Activated T-helper 2 cell treated with anti-CD3 and anti-CD28 coated beads, Interferon-gamma antibody, Interleukin-2, Interleukin-4, amounts not matched to agents 10 μg/mL and 5 μg/mL and 100 μg/mL, durations not matched to agents 14 hours and 24 hours and 36 hours (primary cell): ENCODE results near the gene DHCR7. TPM values are rescaled to one million over a fixed set of nuclear protein-coding genes. Genes with fewer than 3 reads are reported as not detected.

Experiments used
- DNase-seq: peaks from one replicate; pipeline ENCODE4 v3.0.0; 2021; ENCODE audit warnings: low spot score
- H3K27ac Mint-ChIP-seq: one replicate; pipeline ENCODE4 v1.8.0; 2021; ENCODE audit warnings: mixed read lengths
- H3K27me3 Mint-ChIP-seq: one replicate; pipeline ENCODE4 v1.8.0; 2021; ENCODE audit warnings: low read depth, mixed read lengths
- H3K36me3 Mint-ChIP-seq: one replicate; pipeline ENCODE4 v1.8.0; 2021; ENCODE audit warnings: low read depth, mixed read lengths
- H3K4me1 Mint-ChIP-seq: one replicate; pipeline ENCODE4 v1.8.0; 2021; ENCODE audit warnings: low read depth, mixed read lengths
- H3K4me3 Mint-ChIP-seq: one replicate; pipeline ENCODE4 v1.8.0; 2021; ENCODE audit warnings: low read depth, mild to moderate bottlenecking, moderate library complexity, mixed read lengths
- H3K9me3 Mint-ChIP-seq: one replicate; pipeline ENCODE4 v1.8.0; 2021; ENCODE audit warnings: mixed read lengths
- intact Hi-C: fragments of 100-400 bp; cut with micrococcal nuclease; formaldehyde crosslinking; loops from one replicate; pipeline ENCODE4 v1.15.1; 2023
- total RNA-seq: library from RNA; stranded (reverse); gene quantifications from 2 replicates; pipeline ENCODE4 v1.2.3, GENCODE V29; 2022

Gene DHCR7
- total RNA-seq, 1 donor from 2014 or later = 129 TPM

DNA sequence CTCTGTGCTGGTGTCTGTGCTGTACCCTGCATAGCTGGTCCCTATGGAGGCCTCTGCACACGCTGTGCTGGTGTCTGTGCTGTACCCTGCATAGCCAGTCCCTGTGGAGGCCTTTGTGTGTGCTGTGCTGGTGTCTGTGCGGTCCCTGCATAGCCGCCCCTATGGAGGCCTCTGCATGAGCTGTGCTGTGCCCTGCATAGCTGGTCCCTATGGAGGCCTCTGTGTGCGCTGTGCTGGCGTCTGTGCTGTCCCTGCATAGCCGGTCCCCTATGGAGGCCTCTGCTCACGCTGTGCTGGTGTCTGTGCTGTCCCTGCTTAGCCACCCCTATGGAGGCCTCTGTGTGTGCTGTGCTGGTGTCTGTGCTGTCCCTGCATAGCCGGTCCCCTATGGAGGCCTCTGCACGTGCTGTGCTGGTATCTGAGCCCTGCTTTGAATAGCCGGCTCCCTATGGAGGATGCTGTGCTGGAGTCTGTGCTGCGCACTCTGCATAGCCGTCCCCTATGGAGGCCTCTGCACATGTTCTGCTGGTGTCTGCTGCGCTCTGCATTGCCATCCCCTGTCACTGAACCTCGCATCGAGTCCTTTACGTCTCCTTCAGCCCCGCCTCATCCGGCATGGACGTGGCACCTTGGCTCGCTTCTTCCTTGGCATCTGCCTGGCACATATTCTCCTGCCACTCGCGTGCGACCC, 11.0 kb upstream of the DHCR7 start:
- peaks cover 12% of the 10 kb centered on the region for H3K4me1 Mint-ChIP-seq
- H3K9me3 Mint-ChIP-seq = no peaks in the 10 kb centered on the region
- intact Hi-C loops = no loop called here
- no peak for DNase-seq
- no peak overlapping the region for H3K27ac Mint-ChIP-seq
- no peaks in the 10 kb centered on the region for H3K27me3 Mint-ChIP-seq
- no peak overlapping the region for H3K4me3 Mint-ChIP-seq
- peaks cover 84% of the 10 kb centered on the region for H3K36me3 Mint-ChIP-seq

DNA sequence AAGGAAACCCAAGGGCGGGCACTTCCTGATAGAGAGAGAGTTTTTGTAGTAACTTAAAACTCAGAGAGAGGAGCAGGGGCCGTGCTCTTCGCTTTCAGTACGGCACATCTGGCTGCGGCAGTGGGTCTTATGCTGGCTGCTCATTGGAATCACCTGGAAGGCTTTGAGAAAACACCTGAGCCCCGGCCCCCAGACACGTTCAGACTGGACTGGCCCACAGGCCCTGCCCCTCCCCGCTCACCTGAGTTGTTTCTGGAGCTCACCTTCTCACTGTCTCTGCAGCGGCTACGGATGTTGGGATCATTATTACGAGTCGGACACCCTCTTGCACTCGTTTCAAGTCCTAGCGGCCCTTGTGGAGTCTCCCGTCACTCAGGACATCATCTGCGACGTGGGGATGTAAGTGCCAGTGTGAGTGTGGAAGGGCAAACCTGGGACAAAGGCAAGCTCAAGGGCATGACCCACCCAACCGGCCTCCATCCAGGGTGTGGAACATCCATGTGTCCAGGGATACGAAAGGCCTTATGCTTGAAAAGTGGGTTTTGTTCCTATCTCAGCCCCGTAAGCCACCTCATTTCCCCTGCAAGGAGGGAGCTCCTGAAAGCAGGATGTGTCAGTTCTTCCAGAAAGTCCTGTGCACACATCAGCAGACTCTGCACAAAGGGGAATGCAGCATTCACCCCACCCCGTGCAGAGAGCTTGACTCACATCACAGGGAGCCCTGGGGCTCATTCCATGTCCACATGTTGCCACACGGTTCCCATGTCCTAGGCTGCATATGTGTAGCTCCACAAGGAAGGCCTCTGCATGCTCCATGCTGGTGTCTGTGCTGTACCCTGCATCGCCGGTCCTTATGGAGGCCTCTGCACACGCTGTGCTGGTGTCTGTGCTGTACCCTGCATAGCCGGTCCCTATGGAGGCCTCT, 10.2 kb upstream of the DHCR7 start:
- intact Hi-C loops = no loop called here
- DNase-seq = no peak
- H3K4me3 Mint-ChIP-seq = no peak overlapping the region
- H3K9me3 Mint-ChIP-seq = no peaks in the 10 kb centered on the region
- H3K27me3 Mint-ChIP-seq = no peaks in the 10 kb centered on the region
- H3K36me3 Mint-ChIP-seq = peaks cover 75% of the 10 kb centered on the region
- H3K4me1 Mint-ChIP-seq = peaks cover 12% of the 10 kb centered on the region
- no peak overlapping the region for H3K27ac Mint-ChIP-seq

DNA sequence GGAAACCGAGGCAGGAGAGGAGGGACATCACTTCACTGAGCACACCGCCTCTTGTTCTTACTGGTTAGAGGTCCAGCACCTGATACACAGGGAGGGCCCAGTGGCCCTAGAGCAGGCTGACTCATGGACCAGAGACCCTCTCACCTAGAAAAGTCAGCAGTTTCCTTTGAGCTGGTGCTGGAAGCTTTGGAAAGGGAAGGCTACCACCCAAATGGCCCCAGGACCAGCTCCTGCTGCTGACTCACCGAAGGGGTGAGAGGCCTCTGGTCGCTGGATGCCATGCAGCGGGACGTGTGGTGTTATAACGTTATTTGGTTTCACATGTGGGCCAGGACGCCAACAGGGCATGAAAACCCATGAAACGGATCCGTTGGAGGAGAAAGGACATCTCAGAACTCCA, 8.6 kb upstream of the DHCR7 start:
- Mint-ChIP-seq H3K36me3 (peaks cover 64% of the 10 kb centered on the region), H3K27ac (no peak overlapping the region), H3K4me3 (no peak overlapping the region), H3K4me1 (peaks cover 17% of the 10 kb centered on the region), H3K27me3 (no peaks in the 10 kb centered on the region), H3K9me3 (no peaks in the 10 kb centered on the region)
- DNase-seq = no peak
- intact Hi-C loops = no loop called here

DNA sequence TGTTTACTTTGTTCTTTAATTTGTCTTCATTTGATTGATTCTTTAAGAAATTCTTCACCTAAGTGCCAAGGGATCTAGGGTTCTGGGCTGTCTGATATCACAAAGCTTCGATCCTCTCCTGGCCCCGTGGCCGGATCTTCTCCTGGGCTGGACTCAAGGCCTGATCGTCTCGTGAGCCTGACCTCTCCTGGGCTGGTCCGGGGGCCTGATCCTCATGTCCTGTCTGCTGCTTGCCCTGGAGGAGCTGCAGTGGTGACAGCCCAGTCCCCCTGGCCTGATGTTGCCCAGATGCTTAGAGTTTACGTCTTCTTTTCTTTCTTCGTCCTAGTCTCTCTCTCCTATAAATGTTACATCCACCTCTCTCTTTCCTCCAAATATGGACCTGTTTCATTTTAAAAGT, 8.1 kb upstream of the DHCR7 start:
- no peak for DNase-seq
- H3K9me3 Mint-ChIP-seq = no peaks in the 10 kb centered on the region
- intact Hi-C loops = no loop called here
- no peaks in the 10 kb centered on the region for H3K27me3 Mint-ChIP-seq
- no peak overlapping the region for H3K4me3 Mint-ChIP-seq
- peaks cover 61% of the 10 kb centered on the region for H3K36me3 Mint-ChIP-seq
- peaks cover 23% of the 10 kb centered on the region for H3K4me1 Mint-ChIP-seq
- no peak overlapping the region for H3K27ac Mint-ChIP-seq

DNA sequence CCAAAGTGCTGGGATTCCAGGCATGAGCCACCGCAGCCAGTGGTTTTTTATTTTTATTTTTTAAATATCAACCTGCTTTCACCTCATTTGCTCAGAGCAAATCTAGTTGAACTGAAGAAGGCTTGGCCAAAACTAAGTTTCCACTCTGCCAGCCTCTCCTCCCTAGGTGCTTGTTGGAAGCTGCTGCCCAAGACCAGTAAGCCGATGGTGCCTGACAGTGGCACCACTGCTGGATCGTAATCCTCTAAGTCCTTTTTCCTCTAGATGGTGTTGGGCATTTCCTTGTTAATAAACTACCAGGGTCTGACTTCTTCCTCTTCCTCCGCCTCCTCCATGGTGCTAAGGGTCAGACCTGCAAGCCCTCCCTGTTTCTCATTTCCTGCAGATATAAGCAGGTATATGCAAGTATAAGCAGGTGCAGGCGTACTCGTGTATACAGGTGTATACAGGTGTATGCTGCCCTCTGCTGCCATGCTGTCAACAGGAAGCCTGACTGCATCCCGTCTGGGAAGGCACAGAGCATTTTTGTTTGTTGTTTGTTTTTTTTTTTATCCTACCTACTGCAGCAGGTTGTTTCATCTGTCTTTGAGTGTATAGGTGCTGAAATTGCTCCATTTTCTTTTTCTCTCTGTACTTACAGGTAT, 6.4 kb upstream of the DHCR7 start:
- no peak for DNase-seq
- H3K36me3 Mint-ChIP-seq = peaks cover 45% of the 10 kb centered on the region
- no peaks in the 10 kb centered on the region for H3K27me3 Mint-ChIP-seq
- peaks cover 38% of the 10 kb centered on the region for H3K4me1 Mint-ChIP-seq
- peak overlapping the region; percentile 89 for H3K4me3 Mint-ChIP-seq
- no peaks in the 10 kb centered on the region for H3K9me3 Mint-ChIP-seq
- intact Hi-C loops = no loop called here
- H3K27ac Mint-ChIP-seq = peak overlapping the region; percentile 51

DNA sequence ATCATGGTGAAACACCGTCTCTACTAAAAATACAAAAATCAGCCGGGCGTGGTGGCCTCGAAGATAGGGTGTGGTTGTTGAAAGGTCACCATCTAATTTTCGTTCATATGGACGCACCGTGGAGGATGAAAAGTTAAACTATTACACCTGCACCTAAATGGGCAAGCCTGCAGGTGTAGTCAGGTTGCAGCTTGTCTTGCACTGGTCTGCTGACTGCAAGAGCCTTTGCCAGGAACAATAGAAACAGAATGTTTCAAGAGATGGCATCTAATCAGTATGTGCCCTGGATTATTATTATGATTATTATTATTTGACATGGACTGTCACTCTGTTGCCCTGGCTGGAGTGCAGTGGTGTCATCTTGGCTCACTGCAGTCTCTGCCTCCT, 5.7 kb upstream of the DHCR7 start:
- intact Hi-C loops = loop anchor here (2.0 kb wide), 1 partner anchor 35 kb away; no protein-coding TSS in a partner anchor
- Mint-ChIP-seq H3K9me3 (no peaks in the 10 kb centered on the region), H3K36me3 (peaks cover 46% of the 10 kb centered on the region), H3K4me1 (peaks cover 40% of the 10 kb centered on the region), H3K27me3 (no peaks in the 10 kb centered on the region), H3K27ac (peak overlapping the region; percentile 88), H3K4me3 (peak overlapping the region; percentile 89)
- no peak for DNase-seq

DNA sequence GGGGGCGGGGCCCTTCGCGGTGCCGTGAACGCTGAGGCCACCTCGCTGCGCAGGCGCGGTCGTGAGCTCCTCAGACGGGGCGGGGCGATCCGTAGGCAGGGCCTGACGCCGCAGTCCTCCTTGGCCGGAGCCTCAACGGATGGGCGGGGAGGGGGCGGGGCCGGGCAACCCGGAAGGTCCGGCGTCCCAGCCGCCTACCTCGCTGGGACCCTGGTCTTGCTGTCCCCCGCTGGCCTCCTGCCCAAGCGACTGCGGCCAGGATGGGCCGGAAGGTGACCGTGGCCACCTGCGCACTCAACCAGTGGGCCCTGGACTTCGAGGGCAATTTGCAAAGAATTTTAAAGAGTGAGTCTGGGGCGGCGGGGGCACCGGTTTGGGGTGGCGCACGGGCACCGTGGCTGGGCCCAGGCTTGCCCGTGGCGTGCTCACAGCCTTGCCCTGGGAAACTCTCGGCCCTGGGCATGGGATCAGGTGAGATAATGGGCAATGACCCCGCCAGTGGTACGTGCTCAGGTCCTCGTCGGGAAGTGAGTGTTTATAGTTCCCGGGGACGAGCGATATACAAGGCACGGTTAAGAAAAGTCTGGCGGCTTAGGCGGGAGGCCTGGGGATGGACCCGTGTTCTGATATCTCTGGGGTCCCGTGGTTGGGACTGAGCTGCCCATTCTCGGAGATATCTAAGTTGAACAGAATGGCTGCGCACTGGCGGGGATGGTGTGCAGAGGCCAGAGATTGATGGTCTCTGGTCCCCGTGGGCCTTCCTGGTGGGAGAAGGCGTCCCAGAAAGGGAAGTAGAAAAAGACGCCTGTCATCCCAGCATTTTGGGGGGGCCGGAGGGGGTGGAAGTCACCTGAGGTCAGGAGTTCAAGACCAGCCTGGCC, 5.1 kb upstream of the DHCR7 start, which contains the start of gene NADSYN1:
Gene NADSYN1, plus strand, starts transcription at position 167 of the 881 bp plus-strand sequence. Its CDS starts 94 bp downstream, at position 261.
- H3K9me3 Mint-ChIP-seq = no peaks in the 10 kb centered on the region
- H3K36me3 Mint-ChIP-seq = peaks cover 44% of the 10 kb centered on the region
- H3K4me3 Mint-ChIP-seq = peak within 1 kb of the TSS; percentile 89
- H3K27me3 Mint-ChIP-seq = no peaks in the 10 kb centered on the region
- peak; percentile 92 for DNase-seq
- peak within 1 kb of the TSS; percentile 88 for H3K27ac Mint-ChIP-seq
- H3K4me1 Mint-ChIP-seq = peaks cover 40% of the 10 kb centered on the region
- intact Hi-C loops = loop anchor here (2.0 kb wide), 1 partner anchor 36 kb away; no protein-coding TSS in a partner anchor

DNA sequence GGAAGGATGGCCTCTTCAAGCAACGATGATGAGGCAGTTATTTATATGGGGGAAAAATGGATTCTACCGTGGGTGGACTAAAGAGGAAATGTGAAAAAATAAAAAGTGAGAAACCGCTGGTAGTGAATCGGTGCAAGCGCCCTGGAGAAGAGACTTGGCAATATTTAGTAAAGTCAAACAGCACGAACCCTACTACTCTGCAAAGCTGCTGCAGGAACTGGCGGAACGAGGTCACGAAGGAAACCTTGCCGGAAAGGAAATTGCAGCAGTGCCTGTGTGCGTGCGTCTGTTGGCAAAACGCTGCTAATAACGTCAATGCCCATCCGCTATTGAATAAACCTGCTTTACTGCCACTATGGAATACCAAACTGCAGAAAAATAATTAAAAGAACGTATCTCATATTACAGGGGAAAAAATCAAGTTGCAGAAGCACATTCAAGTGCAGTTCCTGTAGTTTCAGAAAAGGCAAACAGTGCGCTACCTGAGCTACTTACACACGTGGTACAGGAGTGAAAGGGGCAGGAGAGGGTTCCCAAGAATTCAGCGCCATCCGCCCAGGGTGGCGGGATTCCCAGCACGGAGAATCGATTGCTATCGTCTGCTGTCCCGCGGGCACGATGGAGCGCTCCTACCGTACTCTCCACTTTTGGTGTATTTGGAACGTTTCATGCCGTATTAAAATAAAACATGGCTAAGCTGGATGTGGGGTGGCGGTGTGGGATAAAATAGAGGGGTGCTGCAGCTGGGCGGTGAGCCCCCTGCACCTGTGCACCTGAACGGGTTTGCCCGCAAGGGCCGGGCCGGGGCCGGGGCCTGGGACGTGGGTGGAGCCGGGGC, 4.2 kb upstream of the DHCR7 start:
- no peaks in the 10 kb centered on the region for H3K9me3 Mint-ChIP-seq
- no peaks in the 10 kb centered on the region for H3K27me3 Mint-ChIP-seq
- peak overlapping the region; percentile 89 for H3K4me3 Mint-ChIP-seq
- H3K36me3 Mint-ChIP-seq = peaks cover 41% of the 10 kb centered on the region
- peak; percentile 55 for DNase-seq
- intact Hi-C loops = loop anchor here (2.0 kb wide), 1 partner anchor 36 kb away; no protein-coding TSS in a partner anchor
- H3K27ac Mint-ChIP-seq = peak overlapping the region; percentile 88
- peaks cover 43% of the 10 kb centered on the region for H3K4me1 Mint-ChIP-seq

DNA sequence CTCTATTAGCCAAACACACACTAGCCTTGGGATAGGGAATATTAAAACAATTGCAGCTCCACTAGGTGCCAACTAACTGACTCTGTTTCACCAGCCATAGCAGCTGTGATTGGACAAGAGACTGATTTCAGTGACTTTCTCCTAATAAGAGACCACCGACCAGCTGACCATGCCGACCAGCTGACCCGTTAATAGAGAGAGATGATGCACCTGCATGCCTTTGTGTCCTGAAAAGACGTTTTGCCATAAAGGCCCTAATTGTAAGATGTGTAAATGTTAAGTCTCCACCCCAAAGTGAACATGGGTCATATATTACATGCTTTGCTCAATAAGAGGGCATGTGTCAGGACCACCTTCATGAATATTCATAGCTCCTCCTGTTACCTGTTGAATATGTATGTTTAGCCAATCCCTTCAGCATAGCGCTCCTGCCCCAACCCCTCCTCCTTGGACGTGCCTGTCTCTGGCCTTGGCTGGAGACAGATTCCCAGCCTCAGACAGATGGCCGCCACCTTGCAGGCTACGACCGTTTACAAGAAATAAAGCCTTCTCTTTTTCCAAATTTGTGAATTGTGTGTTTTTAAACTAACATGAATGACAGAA, 3.5 kb upstream of the DHCR7 start:
- DNase-seq = no peak
- H3K36me3 Mint-ChIP-seq = peaks cover 42% of the 10 kb centered on the region

DNA sequence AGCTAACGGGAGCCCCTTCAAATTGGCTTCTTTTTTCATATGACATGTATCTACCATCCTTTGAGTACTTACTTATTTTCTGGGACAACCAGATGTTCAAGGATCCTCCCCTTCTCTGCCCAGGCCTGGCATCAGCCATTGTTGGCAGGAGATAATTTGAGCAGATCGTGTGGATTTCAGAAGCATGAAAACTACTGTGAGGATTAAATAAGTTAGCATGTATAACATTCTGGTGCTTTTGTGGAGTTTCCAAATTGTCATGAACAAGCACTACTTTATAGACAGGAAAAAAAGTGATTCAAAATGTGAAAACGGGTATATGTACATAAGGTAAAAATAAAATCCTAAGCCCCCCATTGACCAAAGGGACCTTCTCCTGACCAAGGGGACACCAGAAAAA, 2.7 kb upstream of the DHCR7 start:
- no peak for DNase-seq
- H3K4me3 Mint-ChIP-seq = peak overlapping the region; percentile 59
- H3K27me3 Mint-ChIP-seq = no peaks in the 10 kb centered on the region
- intact Hi-C loops = no loop called here
- H3K27ac Mint-ChIP-seq = peak overlapping the region; percentile 74
- H3K4me1 Mint-ChIP-seq = peaks cover 50% of the 10 kb centered on the region
- peaks cover 42% of the 10 kb centered on the region for H3K36me3 Mint-ChIP-seq
- H3K9me3 Mint-ChIP-seq = peaks cover 5% of the 10 kb centered on the region

More for the DNA sequence above, 3.5 kb upstream of the DHCR7 start:
- H3K4me1 Mint-ChIP-seq = peaks cover 49% of the 10 kb centered on the region
- intact Hi-C loops = loop anchor here (2.0 kb wide), 1 partner anchor 37 kb away; no protein-coding TSS in a partner anchor
- no peaks in the 10 kb centered on the region for H3K27me3 Mint-ChIP-seq
- peak overlapping the region; percentile 89 for H3K4me3 Mint-ChIP-seq
- no peaks in the 10 kb centered on the region for H3K9me3 Mint-ChIP-seq
- peak overlapping the region; percentile 88 for H3K27ac Mint-ChIP-seq

DNA sequence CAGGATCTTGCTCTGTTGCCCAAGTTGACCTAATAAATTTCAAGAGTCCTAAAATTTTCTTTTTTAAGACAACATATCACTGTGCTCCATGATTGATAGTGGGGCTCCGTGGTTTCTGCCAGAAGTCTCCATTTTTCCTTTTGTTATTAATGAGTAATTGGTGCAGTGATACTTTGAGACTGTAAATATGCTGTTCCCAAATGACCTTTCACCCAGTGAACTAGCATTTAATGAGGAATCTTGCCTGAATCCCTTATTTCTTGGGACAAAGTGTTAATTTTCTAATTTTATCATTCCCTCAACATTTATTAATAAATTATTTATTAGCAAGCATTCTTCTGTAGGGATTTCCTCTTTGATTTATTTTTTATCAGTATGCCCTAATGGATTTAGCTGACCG, 2.3 kb upstream of the DHCR7 start:
- Mint-ChIP-seq H3K36me3 (peaks cover 42% of the 10 kb centered on the region), H3K9me3 (peaks cover 7% of the 10 kb centered on the region), H3K27me3 (no peaks in the 10 kb centered on the region), H3K4me3 (peak overlapping the region; percentile 59), H3K27ac (no peak overlapping the region), H3K4me1 (peaks cover 51% of the 10 kb centered on the region)
- intact Hi-C loops = no loop called here
- DNase-seq = no peak
